LNCAP (cell line): ENCODE results near the gene TNFRSF18.

Experiments used
- TF ChIP-seq, protein P1 (sequence below): fragments of 450-650 bp; IDR thresholded peaks from 2 replicates; pipeline ENCODE4 v1.5.1; 2017; ENCODE audit warnings: mild to moderate bottlenecking

The TNFRSF18 gene

DNA sequence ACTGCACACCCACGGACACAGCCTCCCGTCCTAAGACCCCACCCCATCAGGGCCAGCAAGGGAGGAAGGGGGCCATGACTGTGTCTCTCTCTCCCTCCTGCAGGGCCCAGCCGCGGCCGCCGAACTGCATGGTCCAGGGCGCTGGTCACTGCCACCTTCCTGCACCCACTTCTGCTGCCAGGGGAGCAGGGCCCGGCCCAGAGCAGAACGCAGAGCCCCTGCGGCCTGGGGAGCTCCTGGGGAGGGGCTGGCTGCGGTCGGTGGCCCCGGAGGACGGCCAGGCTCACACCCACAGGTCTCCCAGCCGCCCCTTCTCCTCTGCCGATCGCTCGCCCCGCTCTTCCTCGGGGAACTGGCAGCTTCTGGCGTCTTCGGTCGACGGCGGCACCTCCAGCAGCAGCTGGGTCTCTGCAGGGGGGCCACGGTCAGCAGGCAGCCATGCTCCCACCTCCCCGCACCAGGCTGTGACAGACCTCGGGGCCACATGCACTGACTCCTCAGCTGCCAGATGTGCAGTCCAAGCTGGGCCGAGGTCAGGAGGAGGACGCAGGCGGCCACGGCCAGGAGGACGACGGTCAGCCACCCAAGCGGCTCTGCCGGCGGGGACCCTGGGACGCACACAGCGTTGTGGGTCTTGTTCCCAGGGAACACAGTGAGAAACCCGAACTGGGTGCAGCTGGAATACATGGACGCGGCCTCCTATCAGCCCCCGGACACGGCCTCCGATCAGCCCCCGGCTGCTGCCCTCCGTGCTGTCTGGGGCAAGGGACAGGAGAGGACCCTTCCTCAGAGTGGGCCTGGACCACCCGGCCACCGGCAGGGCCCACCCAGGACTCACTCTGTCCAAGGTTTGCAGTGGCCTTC, 2.6 kb downstream of the TNFRSF18 start:
- TF ChIP-seq, protein P1, sequence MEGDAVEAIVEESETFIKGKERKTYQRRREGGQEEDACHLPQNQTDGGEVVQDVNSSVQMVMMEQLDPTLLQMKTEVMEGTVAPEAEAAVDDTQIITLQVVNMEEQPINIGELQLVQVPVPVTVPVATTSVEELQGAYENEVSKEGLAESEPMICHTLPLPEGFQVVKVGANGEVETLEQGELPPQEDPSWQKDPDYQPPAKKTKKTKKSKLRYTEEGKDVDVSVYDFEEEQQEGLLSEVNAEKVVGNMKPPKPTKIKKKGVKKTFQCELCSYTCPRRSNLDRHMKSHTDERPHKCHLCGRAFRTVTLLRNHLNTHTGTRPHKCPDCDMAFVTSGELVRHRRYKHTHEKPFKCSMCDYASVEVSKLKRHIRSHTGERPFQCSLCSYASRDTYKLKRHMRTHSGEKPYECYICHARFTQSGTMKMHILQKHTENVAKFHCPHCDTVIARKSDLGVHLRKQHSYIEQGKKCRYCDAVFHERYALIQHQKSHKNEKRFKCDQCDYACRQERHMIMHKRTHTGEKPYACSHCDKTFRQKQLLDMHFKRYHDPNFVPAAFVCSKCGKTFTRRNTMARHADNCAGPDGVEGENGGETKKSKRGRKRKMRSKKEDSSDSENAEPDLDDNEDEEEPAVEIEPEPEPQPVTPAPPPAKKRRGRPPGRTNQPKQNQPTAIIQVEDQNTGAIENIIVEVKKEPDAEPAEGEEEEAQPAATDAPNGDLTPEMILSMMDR = no peak

DNA sequence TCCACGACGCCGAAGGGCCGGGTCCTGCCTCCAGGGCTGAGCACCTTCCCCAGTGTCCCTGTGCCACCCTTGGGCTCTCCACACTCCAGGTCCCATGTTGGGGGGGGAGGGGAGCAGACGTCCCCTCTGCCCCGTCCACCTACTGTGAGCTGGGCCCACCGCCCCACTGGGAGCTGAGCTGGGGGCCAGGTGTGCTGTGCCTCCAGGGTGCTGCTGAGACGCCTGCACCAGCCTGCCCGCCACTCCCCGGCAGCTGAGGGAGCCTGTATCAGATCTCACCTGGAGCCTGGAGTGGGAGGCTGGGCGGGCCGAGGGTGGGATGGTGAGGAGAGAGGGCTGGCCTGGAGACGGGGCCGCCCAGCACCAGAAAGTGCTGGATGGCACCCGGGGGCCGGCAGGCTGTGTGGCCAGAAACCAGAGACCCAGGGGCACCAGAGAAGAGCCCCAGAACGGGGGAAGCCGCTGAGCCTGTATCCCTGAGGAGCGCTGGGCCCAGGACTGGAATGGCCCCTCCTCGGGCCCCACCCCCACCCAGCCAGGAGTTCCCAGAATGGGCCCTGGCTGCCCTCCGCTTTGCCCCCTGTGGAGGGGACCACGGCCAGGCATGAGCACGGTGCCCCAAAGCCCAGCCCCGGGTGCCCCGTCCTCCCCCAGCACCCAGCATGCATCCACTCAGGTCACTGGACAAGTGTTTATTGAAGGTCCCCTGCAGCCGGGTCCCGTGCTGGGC, 3.4 kb downstream of the TNFRSF18 start:
- TF ChIP-seq, protein P1 = no peak

DNA sequence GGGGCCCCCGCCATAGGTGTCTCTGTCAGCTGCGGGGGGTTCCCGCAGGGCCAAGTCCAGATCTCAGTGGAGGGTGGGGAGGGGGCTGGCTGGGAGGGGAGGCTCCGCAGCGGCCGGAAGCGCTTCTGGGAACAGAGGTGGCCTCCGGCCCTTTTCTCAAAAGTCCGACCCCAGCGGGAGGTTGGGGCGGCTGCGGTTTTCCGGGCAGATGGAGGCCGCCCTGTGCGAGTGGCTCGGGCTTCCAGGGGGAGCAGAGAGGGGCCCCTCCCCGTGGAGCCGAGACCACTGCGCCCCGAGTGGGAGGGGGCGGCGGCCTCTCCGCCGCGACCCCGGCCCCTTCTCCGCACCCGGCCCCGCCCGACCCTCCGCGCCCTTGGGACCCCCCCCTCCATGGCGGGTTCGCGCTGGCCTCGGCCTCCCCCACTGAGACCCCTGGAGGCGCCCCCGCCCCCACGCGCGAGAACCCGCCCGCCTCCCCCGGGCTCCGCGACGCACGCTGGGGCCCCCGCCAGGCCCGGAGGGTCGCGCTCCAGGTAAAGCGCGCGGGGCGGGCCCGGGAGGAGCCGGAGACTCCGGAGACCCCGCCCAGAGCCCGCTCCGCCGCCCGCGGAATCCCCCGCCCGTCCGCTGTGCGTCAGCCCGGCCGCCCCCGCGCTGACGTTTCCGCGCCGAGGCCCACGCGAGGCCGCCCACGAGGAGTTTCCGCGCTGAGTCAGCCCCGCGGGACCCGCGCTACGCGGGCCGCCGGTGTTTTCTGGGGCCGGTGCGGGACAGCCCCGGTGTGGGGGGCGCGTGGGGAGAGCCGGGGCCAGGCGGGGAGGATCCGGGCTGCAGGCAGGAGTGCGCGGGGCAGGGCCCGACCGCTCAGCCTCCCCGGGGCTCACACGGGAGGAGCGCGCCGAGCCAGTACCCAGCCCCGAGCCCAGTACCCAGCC, 5.2 kb downstream of the TNFRSF18 start:
- TF ChIP-seq, protein P1 = no peak

DNA sequence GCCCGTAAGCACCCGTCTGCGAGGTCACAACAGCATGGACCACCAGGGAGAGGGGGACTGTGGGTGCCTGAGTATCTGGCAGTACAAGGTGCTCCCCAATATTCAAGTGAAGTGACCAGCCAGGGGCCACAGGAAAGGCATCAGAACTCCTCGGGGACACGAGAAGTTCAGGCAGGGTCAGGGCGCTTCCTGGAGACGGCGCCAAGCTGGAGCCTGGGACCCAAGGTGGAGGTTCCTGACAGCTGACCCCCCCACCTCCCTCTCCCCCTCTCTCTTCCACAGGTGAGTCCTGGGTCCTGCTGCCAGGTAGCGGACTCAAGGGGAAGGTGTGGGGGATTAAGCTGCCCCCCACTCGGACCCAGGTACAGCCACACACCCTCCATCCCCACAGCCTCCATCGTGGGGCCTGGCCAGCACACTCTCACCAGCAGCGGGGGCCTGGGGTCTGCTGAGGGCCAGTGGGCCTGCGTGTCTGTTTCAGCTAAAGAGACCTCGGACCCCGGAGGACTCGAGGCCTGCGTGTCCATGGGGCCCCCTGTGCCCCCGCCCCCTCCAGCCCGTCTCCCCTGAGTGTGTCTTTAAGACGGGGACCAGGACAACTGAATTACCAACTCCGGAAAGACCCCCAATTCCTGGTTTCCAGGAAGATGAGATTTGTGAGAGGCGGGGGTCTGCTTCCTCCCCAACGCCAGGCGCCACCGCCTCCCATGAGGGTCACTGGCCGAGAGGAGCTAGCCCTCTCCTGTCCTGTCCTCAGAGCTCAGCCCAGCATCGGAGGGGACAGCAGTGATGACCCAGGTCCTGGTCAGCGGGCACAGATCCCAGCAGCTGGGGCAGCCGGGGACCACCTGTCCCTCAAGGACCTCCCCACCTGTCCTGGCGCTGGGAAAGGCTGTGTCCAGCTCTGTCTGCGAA, 6.2 kb downstream of the TNFRSF18 start:
- TF ChIP-seq, protein P1 = no peak

DNA sequence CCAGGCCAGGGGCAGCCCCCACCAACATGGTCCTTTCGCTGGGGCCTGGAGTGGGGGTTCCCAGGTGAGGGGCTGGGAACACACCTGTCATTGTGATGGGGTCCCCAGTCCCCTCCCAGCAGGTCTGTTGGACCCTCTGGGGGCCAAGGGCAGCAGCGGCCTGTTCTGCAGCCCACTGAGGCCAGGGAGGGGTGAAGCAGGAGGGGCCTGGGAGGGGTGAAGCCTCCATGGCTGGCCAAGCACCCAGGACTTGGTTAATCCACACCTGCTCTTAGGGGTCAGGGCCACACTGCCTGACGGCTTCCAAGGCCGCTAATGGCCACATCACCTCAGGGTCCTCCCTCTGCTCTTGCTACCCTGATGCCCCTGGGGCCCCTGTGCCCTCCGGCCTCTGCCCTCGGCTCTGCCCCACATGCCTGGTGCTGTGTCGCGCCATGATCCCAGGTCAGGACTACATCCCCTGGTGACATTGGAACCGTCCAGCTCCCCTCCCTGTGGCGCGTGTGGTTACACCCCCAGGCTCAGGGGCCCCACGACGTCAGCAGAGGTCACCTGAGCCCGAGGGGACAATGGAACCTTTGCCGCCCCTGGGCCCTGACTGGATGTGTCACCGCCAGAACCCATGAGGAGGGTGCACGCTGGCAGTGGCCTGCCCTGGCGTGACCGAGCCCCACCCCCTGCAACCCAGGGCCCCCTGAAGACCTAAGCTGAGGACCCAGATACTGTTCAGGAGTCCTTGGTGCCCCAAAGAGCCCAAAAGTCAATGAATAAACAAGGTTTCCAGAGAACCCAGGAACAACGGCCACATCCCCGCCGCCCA, 7.0 kb downstream of the TNFRSF18 start:
- TF ChIP-seq, protein P1 = no peak

DNA sequence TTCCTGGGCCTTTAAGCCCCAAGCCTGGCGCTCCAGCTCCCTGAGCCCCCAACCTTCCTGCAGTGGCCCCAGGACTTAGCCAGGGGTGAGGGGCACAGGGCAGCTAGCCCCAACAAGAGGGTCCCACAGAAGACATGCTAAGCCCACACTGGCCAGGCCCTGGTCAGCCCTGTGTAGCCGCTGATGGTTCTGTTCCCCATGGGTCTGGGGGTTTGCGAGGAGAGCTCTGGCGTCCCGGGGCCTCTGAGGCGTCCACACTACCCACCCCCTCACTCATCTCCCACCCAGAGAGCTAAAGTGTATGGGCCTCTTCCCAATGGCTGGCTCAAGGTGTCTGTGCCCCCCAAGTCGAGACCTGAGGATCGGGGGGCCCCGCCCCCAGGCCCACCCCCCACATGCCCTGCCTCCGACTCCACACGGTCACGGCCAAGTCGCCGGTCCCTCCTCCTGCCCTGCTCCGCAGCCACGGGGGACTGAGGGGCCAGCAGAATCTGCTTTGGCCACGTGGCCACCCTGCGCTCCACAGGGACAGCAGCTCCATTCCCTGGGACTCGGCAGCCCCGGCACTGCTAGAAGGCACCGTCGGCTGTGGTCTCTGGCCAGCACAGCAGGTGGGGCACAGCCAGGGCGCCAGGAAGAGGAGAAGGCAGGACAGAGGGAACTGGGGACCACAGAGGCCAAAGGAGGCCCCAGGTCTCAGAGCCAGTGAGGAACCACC, 7.8 kb downstream of the TNFRSF18 start:
- TF ChIP-seq, protein P1 = no peak
